Smooth muscle cell (in vitro differentiated cells): ENCODE results near the gene SPATS2L. TPM values are rescaled to one million over a fixed set of nuclear protein-coding genes. Genes with fewer than 3 reads are reported as not detected.
"Not testable (repeated sequence)": the region's sequence is repeated elsewhere in the genome, so short reads cannot be mapped to it uniquely, and the experiment has no call there.

Source experiments
- DNase-seq: peaks from one replicate; lab custom pipeline; 2025; ENCODE audit not compliant: unreplicated experiment; lab: John Stamatoyannopoulos, UW
- H2AFZ ChIP-seq: fragments of 200-600 bp; sonication (generic); 2 replicates; pipeline ENCODE4 v1.6.0; 2016; ENCODE audit warnings: antibody characterized with exemption, low read depth, mild to moderate bottlenecking
- H3F3A ChIP-seq: fragments of 200-600 bp; sonication (generic); 2 replicates; pipeline ENCODE4 v1.6.0; 2017; ENCODE audit warnings: antibody characterized with exemption, low read depth
- H3K27ac ChIP-seq: fragments of 200-600 bp; sonication (generic); 2 replicates; pipeline ENCODE4 v1.5.1; 2016; ENCODE audit warnings: low read depth, mild to moderate bottlenecking
- H3K27me3 ChIP-seq: fragments of 200-600 bp; sonication (generic); 2 replicates; pipeline ENCODE4 v1.6.1; 2016; ENCODE audit warnings: low read depth, mild to moderate bottlenecking
- H3K36me3 ChIP-seq: fragments of 200-600 bp; sonication (generic); 2 replicates; pipeline ENCODE4 v1.5.1; 2016; ENCODE audit warnings: low read depth
- H3K4me1 ChIP-seq: fragments of 200-600 bp; sonication (generic); 2 replicates; pipeline ENCODE4 v1.5.1; 2016; ENCODE audit warnings: low read depth
- H3K4me2 ChIP-seq: fragments of 200-600 bp; sonication (generic); 2 replicates; pipeline ENCODE4 v1.6.0; 2016; ENCODE audit warnings: mild to moderate bottlenecking
- H3K4me3 ChIP-seq: fragments of 200-600 bp; sonication (generic); 2 replicates; pipeline ENCODE4 v1.5.1; 2016; ENCODE audit warnings: mild to moderate bottlenecking
- H3K79me2 ChIP-seq: fragments of 200-600 bp; sonication (generic); 2 replicates; pipeline ENCODE4 v1.6.0; 2016; ENCODE audit warnings: low read depth, mild to moderate bottlenecking
- H3K9ac ChIP-seq: fragments of 200-600 bp; sonication (generic); 2 replicates; pipeline ENCODE4 v1.6.0; 2016; ENCODE audit warnings: low read depth
- H3K9me3 ChIP-seq: fragments of 200-600 bp; sonication (generic); replicated peaks from 2 replicates; pipeline ENCODE4 v1.5.1; 2016; ENCODE audit warnings: low read depth
- H4K20me1 ChIP-seq: fragments of 200-600 bp; sonication (generic); 2 replicates; pipeline ENCODE4 v1.6.0; 2016; ENCODE audit warnings: low read depth
- CTCF ChIP-seq: fragments of 200-600 bp; sonication (generic); IDR thresholded peaks from 2 replicates; pipeline ENCODE4 v1.5.1; 2017; ENCODE audit warnings: borderline replicate concordance, mild to moderate bottlenecking, antibody characterized with exemption; ENCODE audit not compliant: insufficient read depth, poor library complexity, severe bottlenecking
- WGBS: methylation state at CpG from one replicate; pipeline ENCODE4 v1.1.7; 2016; ENCODE audit warnings: low lambda C conversion rate; 5-methylcytosine and 5-hydroxymethylcytosine counted together
- polyA plus RNA-seq: library from polyadenylated mRNA; unstranded; fragments of >200 nt; fragmentation: Nextera tagmentation; extraction: Ambion mirVana; gene quantifications from 2 replicates; pipeline ENCODE4 v1.2.1, GENCODE V29; 2016
- total RNA-seq: library from RNA; depleted of rRNA; stranded (reverse); fragments of >200 nt; gene quantifications from 2 replicates; pipeline ENCODE4 v1.2.3, GENCODE V29; 2014

The SPATS2L gene
- total and polyA plus RNA-seq, 2 experiments from 2014 or later = 356 to 432 TPM

- no peak for DNase-seq
- H3K36me3 ChIP-seq = no peaks in the 10 kb centered on the region
- H2AFZ ChIP-seq = no peak overlapping the region
- peak overlapping the region; percentile 65 for H3K27ac ChIP-seq
- peaks cover 23% of the 10 kb centered on the region for H3F3A ChIP-seq
- no peaks in the 10 kb centered on the region for H3K27me3 ChIP-seq
- TF ChIP-seq CTCF = no peak
- no peaks in the 10 kb centered on the region for H3K9me3 ChIP-seq
- H3K4me3 ChIP-seq = no peak overlapping the region
- peaks cover 31% of the 10 kb centered on the region for H3K4me1 ChIP-seq
- H3K4me2 ChIP-seq = peak overlapping the region; percentile 58
- no peak overlapping the region for H3K9ac ChIP-seq
- 48% methylated on average over 6 of the region's 6 CpGs for WGBS
- H4K20me1 ChIP-seq = peaks cover 91% of the 10 kb centered on the region
- H3K79me2 ChIP-seq = peaks cover 98% of the 10 kb centered on the region
Observed at GRCh38 chr2:200340508-200341224, 34.2 kb downstream of the SPATS2L start.

GRCh38 chr2:200341376-200341775 is 34.9 kb downstream of the SPATS2L start:
- peak overlapping the region; percentile 65 for H3K27ac ChIP-seq
- no peak for TF ChIP-seq CTCF
- H3K27me3 ChIP-seq = no peaks in the 10 kb centered on the region
- no peak overlapping the region for H3K9ac ChIP-seq
- H3K4me3 ChIP-seq = no peak overlapping the region
- no peak overlapping the region for H2AFZ ChIP-seq
- H3K79me2 ChIP-seq = peaks cover 98% of the 10 kb centered on the region
- 86% methylated on average over 1 of the region's 1 CpG for WGBS
- H3K36me3 ChIP-seq = no peaks in the 10 kb centered on the region
- peak overlapping the region; percentile 58 for H3K4me2 ChIP-seq
- no peak for DNase-seq
- H4K20me1 ChIP-seq = peaks cover 93% of the 10 kb centered on the region
- peaks cover 23% of the 10 kb centered on the region for H3F3A ChIP-seq
- peaks cover 35% of the 10 kb centered on the region for H3K4me1 ChIP-seq
- H3K9me3 ChIP-seq = no peaks in the 10 kb centered on the region

DNA sequence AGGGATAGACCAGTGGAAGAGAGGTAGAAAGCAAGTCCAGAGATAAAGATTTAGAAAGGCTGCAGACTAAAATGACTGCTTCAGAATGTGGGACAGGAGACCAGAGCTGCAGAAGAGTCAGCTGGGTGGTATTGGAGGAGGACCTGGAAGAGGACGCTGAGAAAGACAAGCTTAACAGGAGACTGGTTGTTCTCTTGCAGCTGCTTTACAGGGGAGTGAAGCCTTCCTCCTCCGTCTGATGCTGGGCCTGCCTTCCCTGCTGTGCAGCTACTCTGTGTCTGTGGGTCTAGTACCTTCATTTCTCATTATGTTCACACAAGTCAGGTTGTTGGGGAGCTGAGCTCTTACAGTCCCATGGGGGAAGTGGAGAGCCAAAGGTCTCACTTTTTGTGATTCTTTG is 35.7 kb downstream of the SPATS2L start:
- Histone ChIP-seq H3K27ac (peak overlapping the region; percentile 45), H2AFZ (no peak overlapping the region), H3K27me3 (no peaks in the 10 kb centered on the region), H3K4me1 (peaks cover 35% of the 10 kb centered on the region), H3K4me2 (no peak overlapping the region), H3K79me2 (peaks cover 98% of the 10 kb centered on the region), H3K4me3 (no peak overlapping the region), H4K20me1 (peaks cover 93% of the 10 kb centered on the region), H3F3A (peaks cover 17% of the 10 kb centered on the region), H3K9ac (no peak overlapping the region), H3K9me3 (no peaks in the 10 kb centered on the region), H3K36me3 (no peaks in the 10 kb centered on the region)
- no peak for DNase-seq
- TF ChIP-seq CTCF = no peak
- WGBS = 76% methylated on average over 2 of the region's 2 CpGs

DNA sequence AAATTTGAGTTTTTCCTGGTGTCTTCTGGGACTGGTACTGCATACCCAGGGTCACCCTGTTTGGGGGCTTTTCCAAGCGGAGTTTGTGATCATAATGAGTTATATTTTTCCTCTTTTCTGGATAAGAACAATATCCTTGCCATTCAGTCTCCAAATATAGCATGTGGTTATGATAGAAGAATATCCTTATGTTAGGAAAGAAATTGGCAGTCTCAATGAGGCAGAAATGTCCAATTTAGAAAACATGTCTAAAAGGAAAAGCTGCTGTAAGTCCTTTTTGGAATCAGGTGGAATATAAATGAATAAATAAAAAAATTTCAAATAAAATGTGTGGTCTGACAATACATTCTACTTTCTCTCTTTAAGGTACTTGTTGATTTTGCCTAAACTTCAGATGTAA is 36.2 kb downstream of the SPATS2L start:
- no peak overlapping the region for H3K4me3 ChIP-seq
- H3K9ac ChIP-seq = no peak overlapping the region
- H3K27me3 ChIP-seq = no peaks in the 10 kb centered on the region
- peaks cover 98% of the 10 kb centered on the region for H3K79me2 ChIP-seq
- no peak overlapping the region for H3K4me2 ChIP-seq
- peaks cover 35% of the 10 kb centered on the region for H3K4me1 ChIP-seq
- DNase-seq = no peak
- 94% methylated on average over 1 of the region's 1 CpG for WGBS
- peaks cover 93% of the 10 kb centered on the region for H4K20me1 ChIP-seq
- H3K9me3 ChIP-seq = no peaks in the 10 kb centered on the region
- H3F3A ChIP-seq = peaks cover 13% of the 10 kb centered on the region
- H3K27ac ChIP-seq = peak overlapping the region; percentile 45
- no peak overlapping the region for H2AFZ ChIP-seq
- no peaks in the 10 kb centered on the region for H3K36me3 ChIP-seq
- no peak for TF ChIP-seq CTCF

DNA sequence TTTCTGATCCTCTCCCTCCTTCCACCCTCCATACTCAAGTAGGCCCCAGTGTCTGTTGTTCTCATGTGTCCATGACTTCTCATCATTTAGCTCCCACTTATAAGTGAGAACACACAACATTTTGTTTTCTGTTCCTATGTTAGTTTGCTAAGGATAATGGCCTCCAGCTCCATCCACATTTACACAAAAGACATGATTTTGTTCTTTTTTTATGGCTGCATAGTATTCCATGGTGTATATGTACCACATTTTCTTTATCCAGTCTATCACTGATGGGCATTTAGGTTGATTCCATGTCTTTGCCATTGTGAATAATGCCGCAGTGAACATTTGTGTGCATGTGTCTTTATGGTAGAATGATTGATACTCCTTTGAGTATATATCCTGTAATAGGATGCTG is 37.7 kb downstream of the SPATS2L start:
- H3K9me3 ChIP-seq, H3K27ac ChIP-seq, H3K27me3 ChIP-seq, H3K4me3 ChIP-seq, DNase-seq, H3K9ac ChIP-seq, H2AFZ ChIP-seq, H3K4me2 ChIP-seq, H3K36me3 ChIP-seq: not testable (repeated sequence)
- peaks cover 98% of the 10 kb centered on the region for H3K79me2 ChIP-seq
- H3F3A ChIP-seq = peaks cover 12% of the 10 kb centered on the region
- H3K4me1 ChIP-seq = peaks cover 32% of the 10 kb centered on the region
- peaks cover 92% of the 10 kb centered on the region for H4K20me1 ChIP-seq
- 100% methylated on average over 1 of the region's 1 CpG for WGBS
